Lower leg skin (tissue), 3 donors: Measurements from ENCODE around the gene SMIM13.

Source experiments
- POLR2A ChIP-seq, 2 donors: fragments of 450-650 bp; IDR thresholded peaks; one replicate each; pipeline ENCODE4 v1.6.1; 2016 to 2017; ENCODE audit warnings: antibody characterized with exemption in 2 of 2, mild to moderate bottlenecking in 1 of 2, moderate library complexity in 1 of 2
- TF ChIP-seq, protein P1 (sequence below), 3 donors: fragments of 450-650 bp; IDR thresholded peaks; one replicate each; pipeline ENCODE4 v1.5.1; 2016; ENCODE audit warnings: antibody characterized with exemption in 3 of 3, mild to moderate bottlenecking in 3 of 3, moderate library complexity in 2 of 3

DNA sequence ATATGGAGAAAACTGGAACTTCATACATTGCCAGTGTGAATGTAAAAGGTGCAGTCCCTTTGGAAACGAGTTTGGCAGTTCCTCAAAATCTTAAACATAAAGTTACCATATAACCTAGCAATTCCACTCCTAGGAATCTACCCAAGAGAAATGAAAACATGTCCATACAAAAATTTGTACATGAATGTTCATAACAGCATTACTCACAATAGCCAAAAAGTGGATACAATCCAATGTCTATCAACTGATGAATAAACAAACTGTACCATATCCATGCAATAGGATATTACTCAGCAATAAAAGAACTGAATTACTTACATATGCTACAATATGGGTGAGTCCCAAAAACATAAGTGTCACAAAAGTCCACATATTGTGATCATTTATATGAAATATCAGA is 66.6 kb downstream of the SMIM13 start:
- TF ChIP-seq, protein P1, sequence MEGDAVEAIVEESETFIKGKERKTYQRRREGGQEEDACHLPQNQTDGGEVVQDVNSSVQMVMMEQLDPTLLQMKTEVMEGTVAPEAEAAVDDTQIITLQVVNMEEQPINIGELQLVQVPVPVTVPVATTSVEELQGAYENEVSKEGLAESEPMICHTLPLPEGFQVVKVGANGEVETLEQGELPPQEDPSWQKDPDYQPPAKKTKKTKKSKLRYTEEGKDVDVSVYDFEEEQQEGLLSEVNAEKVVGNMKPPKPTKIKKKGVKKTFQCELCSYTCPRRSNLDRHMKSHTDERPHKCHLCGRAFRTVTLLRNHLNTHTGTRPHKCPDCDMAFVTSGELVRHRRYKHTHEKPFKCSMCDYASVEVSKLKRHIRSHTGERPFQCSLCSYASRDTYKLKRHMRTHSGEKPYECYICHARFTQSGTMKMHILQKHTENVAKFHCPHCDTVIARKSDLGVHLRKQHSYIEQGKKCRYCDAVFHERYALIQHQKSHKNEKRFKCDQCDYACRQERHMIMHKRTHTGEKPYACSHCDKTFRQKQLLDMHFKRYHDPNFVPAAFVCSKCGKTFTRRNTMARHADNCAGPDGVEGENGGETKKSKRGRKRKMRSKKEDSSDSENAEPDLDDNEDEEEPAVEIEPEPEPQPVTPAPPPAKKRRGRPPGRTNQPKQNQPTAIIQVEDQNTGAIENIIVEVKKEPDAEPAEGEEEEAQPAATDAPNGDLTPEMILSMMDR (IDR thresholded peaks at IDR 0.05) = no peak
- no peak for TF ChIP-seq POLR2A (IDR thresholded peaks at IDR 0.05)
